HEK293T (cell line): ENCODE data around the gene MAPK7.

Experiments
- CTCF ChIA-PET: fragments of 350-600 bp; formaldehyde crosslinking; extraction: SDS; loops from one replicate; lab custom pipeline; 2021; ENCODE audit warnings: antibody characterized with exemption, inconsistent platforms; lab: Yijun Ruan, JAX
- POLR2A ChIA-PET: fragments of 350-600 bp; formaldehyde crosslinking; extraction: SDS; loops from one replicate; lab custom pipeline; 2020; ENCODE audit warnings: antibody characterized with exemption, inconsistent platforms; lab: Yijun Ruan, JAX
- DNase-seq: peaks from one replicate; pipeline ENCODE4 v3.0.0; 2012; ENCODE audit warnings: mixed read lengths; ENCODE audit errors: extremely low spot score
- ARNT ChIP-seq: fragments of 450-650 bp; IDR thresholded peaks from 2 replicates; pipeline ENCODE4 v1.6.1; 2017; ENCODE audit warnings: mild to moderate bottlenecking
- BHLHE40 ChIP-seq: fragments of 450-650 bp; IDR thresholded peaks from 2 replicates; pipeline ENCODE4 v1.6.1; 2016; ENCODE audit warnings: mild to moderate bottlenecking, moderate library complexity, borderline replicate concordance
- CTBP1 ChIP-seq: fragments of 450-650 bp; IDR thresholded peaks from 2 replicates; pipeline ENCODE4 v1.6.1; 2016; ENCODE audit warnings: borderline replicate concordance
- ELF4 ChIP-seq: fragments of 450-650 bp; IDR thresholded peaks from 2 replicates; pipeline ENCODE4 v1.6.1; 2017; ENCODE audit warnings: antibody characterized with exemption
- FOXA1 ChIP-seq: fragments of 450-650 bp; IDR thresholded peaks from 2 replicates; pipeline ENCODE4 v1.6.1; 2016; ENCODE audit warnings: mild to moderate bottlenecking
- FOXK2 ChIP-seq: fragments of 450-650 bp; IDR thresholded peaks from 2 replicates; pipeline ENCODE4 v1.6.1; 2016; ENCODE audit warnings: mild to moderate bottlenecking
- FOXM1 ChIP-seq: fragments of 450-650 bp; IDR thresholded peaks from 2 replicates; pipeline ENCODE4 v1.6.1; 2017; ENCODE audit warnings: mild to moderate bottlenecking, borderline replicate concordance
- L3MBTL2 ChIP-seq: fragments of 450-650 bp; conservative IDR thresholded peaks from 2 replicates; pipeline ENCODE4 v1.6.1; 2016; ENCODE audit warnings: mild to moderate bottlenecking
- LEF1 ChIP-seq: fragments of 450-650 bp; IDR thresholded peaks from 2 replicates; pipeline ENCODE4 v1.6.1; 2017; ENCODE audit warnings: mild to moderate bottlenecking, borderline replicate concordance
- NFRKB ChIP-seq: fragments of 450-650 bp; IDR thresholded peaks from 2 replicates; pipeline ENCODE4 v1.6.1; 2016; ENCODE audit warnings: mild to moderate bottlenecking, moderate library complexity
- SP1 ChIP-seq: fragments of 450-650 bp; IDR thresholded peaks from 2 replicates; pipeline ENCODE4 v1.6.1; 2017
- TARDBP ChIP-seq: fragments of 450-650 bp; IDR thresholded peaks from 2 replicates; pipeline ENCODE4 v1.6.1; 2016
- ZNF384 ChIP-seq: fragments of 450-650 bp; IDR thresholded peaks from 2 replicates; pipeline ENCODE4 v1.6.1; 2016
- TF ChIP-seq, protein P1 (sequence below): fragments of 450-650 bp; IDR thresholded peaks from 2 replicates; pipeline ENCODE4 v1.6.1; 2016

The MAPK7 gene

GRCh38 chr17:19372011-19372370 is 6.3 kb upstream of the MAPK7 start:
- DNase-seq: no peak
- POLR2A ChIA-PET: no interaction called here
- CTCF ChIA-PET: no interaction called here
- no peak for TF ChIP-seq LEF1
- no peak for TF ChIP-seq FOXA1
- TF ChIP-seq ARNT: no peak
- TF ChIP-seq, protein P1, sequence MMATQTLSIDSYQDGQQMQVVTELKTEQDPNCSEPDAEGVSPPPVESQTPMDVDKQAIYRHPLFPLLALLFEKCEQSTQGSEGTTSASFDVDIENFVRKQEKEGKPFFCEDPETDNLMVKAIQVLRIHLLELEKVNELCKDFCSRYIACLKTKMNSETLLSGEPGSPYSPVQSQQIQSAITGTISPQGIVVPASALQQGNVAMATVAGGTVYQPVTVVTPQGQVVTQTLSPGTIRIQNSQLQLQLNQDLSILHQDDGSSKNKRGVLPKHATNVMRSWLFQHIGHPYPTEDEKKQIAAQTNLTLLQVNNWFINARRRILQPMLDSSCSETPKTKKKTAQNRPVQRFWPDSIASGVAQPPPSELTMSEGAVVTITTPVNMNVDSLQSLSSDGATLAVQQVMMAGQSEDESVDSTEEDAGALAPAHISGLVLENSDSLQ: no peak
- TF ChIP-seq CTBP1: no peak
- no peak for TF ChIP-seq FOXK2
- no peak for TF ChIP-seq BHLHE40

- POLR2A ChIA-PET: no interaction called here
- TF ChIP-seq FOXM1 (no peak), NFRKB (no peak), TARDBP (no peak), LEF1 (no peak), SP1 (no peak), L3MBTL2 (no peak), FOXK2 (no peak), CTBP1 (no peak), ZNF384 (no peak), ARNT (no peak)
- TF ChIP-seq, protein P1: no peak
- no peak for DNase-seq
- CTCF ChIA-PET: no interaction called here
Measured at GRCh38 chr17:19372439-19372838, 5.9 kb upstream of the MAPK7 start.

DNA sequence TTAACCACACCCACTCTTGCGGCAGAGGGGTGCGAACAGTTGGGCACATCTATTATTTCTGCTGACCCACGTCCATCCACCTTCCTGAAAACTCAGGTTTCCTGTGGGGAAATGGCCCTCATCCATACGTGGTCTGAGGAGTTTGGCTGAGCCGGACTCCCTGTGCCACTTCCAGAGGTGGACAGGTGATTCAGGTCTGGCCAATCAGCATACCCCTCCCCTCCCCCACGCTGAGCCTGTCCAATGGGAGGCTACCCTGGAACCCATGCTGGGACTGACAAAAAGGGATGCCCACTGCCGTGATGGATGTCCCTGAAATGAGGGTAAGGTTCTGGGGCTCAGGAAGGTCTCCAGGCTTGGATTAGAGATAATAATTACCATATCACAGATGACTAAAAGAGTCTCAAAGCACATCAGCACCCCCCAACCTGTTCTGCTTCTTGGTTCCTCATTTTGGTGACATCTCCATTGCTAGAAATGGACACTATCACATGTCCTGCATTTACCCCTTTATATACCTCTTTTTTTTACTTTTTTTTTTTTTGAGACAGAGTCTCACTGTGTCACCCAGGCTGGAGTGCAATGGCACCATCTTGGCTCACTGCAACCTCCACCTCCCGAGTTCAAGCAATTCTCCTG is 5.3 kb upstream of the MAPK7 start:
- ChIA-PET POLR2A (no interaction called here), CTCF (no interaction called here)
- TF ChIP-seq ELF4 (no peak), L3MBTL2 (no peak), LEF1 (no peak), FOXK2 (no peak), FOXA1 (no peak)
- DNase-seq: no peak

DNA sequence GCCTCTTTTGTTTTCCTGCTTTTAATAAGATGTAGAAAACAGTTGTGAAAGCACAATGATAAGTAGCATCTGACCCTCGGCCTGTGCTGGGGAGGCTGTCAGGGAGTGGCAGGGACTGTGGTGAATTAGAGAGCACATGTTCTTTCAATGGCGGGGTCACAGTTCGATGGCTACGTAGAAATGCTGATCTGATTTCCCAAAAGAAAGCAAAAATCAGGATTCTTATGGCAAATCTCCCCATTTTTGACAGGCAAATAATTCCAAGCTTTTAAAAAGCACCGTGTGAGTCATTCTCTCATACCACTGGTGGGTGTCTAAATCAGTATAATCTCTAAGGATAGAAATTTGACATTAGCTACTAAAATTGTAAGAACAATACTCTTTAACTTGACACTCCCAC is 4.2 kb upstream of the MAPK7 start:
- POLR2A ChIA-PET: interaction anchor here (1.6 kb wide), 1 partner anchor 12 kb away, joined by 9 read pairs; the partner anchor contains the start of gene B9D1
- CTCF ChIA-PET: interaction anchor here (1.0 to 1.3 kb wide), 2 partner anchors 11 to 73 kb away, joined by 3 to 4 read pairs; partner anchors contain the start of gene B9D1
- no peak for DNase-seq
- TF ChIP-seq NFRKB: no peak
- no peak for TF ChIP-seq CTBP1
- no peak for TF ChIP-seq ZNF384

- TF ChIP-seq, protein P1: no peak
- TF ChIP-seq CTBP1 (no peak), ELF4 (no peak), NFRKB (no peak)
- CTCF ChIA-PET: interaction anchor here (0.6 to 0.8 kb wide), 2 partner anchors 13 to 128 kb away, joined by 3 to 4 read pairs; partner anchors contain the start of gene B9D1
Measured at GRCh38 chr17:19375732-19376131, 2.6 kb upstream of the MAPK7 start.

GRCh38 chr17:19376811-19377210 is 1.5 kb upstream of the MAPK7 start:
- TF ChIP-seq, protein P1: peak; percentile 85
- TF ChIP-seq BHLHE40 (no peak), ARNT (no peak)
- POLR2A ChIA-PET: interaction anchor here (0.7 to 4.3 kb wide), 26 partner anchors 12 to 421 kb away, joined by 3 to 112 read pairs (median 6); partner anchors contain the start of genes B9D1 and MFAP4
- CTCF ChIA-PET: interaction anchor here (1.0 to 2.2 kb wide), 2 partner anchors 14 to 20 kb away, joined by 3 to 22 read pairs; partner anchors contain the start of gene B9D1
- DNase-seq: no peak

More at GRCh38 chr17:19375732-19376131, 2.6 kb upstream of the MAPK7 start:
- POLR2A ChIA-PET: interaction anchor here (1.6 kb wide), 1 partner anchor 13 kb away, joined by 9 read pairs; the partner anchor contains the start of gene B9D1
- no peak for DNase-seq
